HG02885 (cell line): Measurements from ENCODE around the gene TSNAX.
A peak's percentile ranks its signal among the peaks of the same experiment; 100 is the strongest.
"Not testable (repeated sequence)": the region's sequence is repeated elsewhere in the genome, so short reads cannot be mapped to it uniquely, and the experiment has no call there.

Experiments
- ATAC-seq: cut with Tn5 transposase; IDR thresholded peaks from one replicate; pipeline ENCODE4 v1.9.1; 2021; ENCODE audit warnings: mild to moderate bottlenecking; ENCODE audit not compliant: unreplicated experiment, poor library complexity

The TSNAX gene

GRCh38 chr1:231557898-231558707 lies 29.6 kb downstream of the TSNAX start:
- ATAC-seq, result no peak

- no peak for ATAC-seq
Observed at GRCh38 chr1:231558708-231559185, 30.3 kb downstream of the TSNAX start.

- ATAC-seq, result no peak
Observed at GRCh38 chr1:231561647-231562383, 33.3 kb downstream of the TSNAX start.

GRCh38 chr1:231563247-231563646 lies 34.8 kb downstream of the TSNAX start:
- no peak for ATAC-seq

GRCh38 chr1:231564373-231564772 lies 35.9 kb downstream of the TSNAX start:
- no peak for ATAC-seq

GRCh38 chr1:231566496-231566895 lies 38.0 kb downstream of the TSNAX start:
- no peak for ATAC-seq

- ATAC-seq, result not testable (repeated sequence)
Observed at GRCh38 chr1:231570262-231570661, 41.8 kb downstream of the TSNAX start.

- ATAC-seq, result no peak
Observed at GRCh38 chr1:231571904-231572303, 43.4 kb downstream of the TSNAX start.

- ATAC-seq, result no peak
Observed at GRCh38 chr1:231575472-231575871, 47.0 kb downstream of the TSNAX start.

- ATAC-seq, result no peak
Observed at GRCh38 chr1:231576804-231577718, 48.6 kb downstream of the TSNAX start.

- ATAC-seq, result no peak
Observed at GRCh38 chr1:231580874-231581273, 52.4 kb downstream of the TSNAX start.

GRCh38 chr1:231581859-231582258 lies 53.4 kb downstream of the TSNAX start:
- no peak for ATAC-seq

- no peak for ATAC-seq
Observed at GRCh38 chr1:231583376-231583775, 54.9 kb downstream of the TSNAX start.

GRCh38 chr1:231584117-231584516 lies 55.6 kb downstream of the TSNAX start:
- no peak for ATAC-seq

GRCh38 chr1:231584921-231585320 lies 56.5 kb downstream of the TSNAX start:
- no peak for ATAC-seq

- ATAC-seq, result peak; percentile 67
Observed at GRCh38 chr1:231590453-231591198, 62.2 kb downstream of the TSNAX start.

- no peak for ATAC-seq
Observed at GRCh38 chr1:231591466-231591865, 63.0 kb downstream of the TSNAX start.

- ATAC-seq, result no peak
Observed at GRCh38 chr1:231592809-231593208, 64.3 kb downstream of the TSNAX start.

- ATAC-seq, result not testable (repeated sequence)
Observed at GRCh38 chr1:231593264-231593663, 64.8 kb downstream of the TSNAX start.

- ATAC-seq, result no peak
Observed at GRCh38 chr1:231594123-231594522, 65.7 kb downstream of the TSNAX start.
